Endothelial cell of umbilical vein (primary cell): ENCODE results near the gene ANKRD63.

Experiments
- CTCF ChIP-seq, 2 donors: IDR thresholded peaks; 1 replicate in 1 of 2; 2 replicates in 1 of 2; pipeline ENCODE4 v1.5.1; 2011; ENCODE audit warnings: low read length in 2 of 2, mild to moderate bottlenecking in 2 of 2, moderate library complexity in 2 of 2, control low read depth in 1 of 2, inconsistent platforms in 1 of 2, low read depth in 1 of 2; ENCODE audit not compliant: insufficient read depth in 1 of 2; ENCODE audit errors: extremely low read depth in 1 of 2
- GATA2 ChIP-seq: IDR thresholded peaks from 2 replicates; pipeline ENCODE4 v1.7.0; 2011; ENCODE audit warnings: low read depth, mild to moderate bottlenecking, moderate library complexity, mixed read lengths, low read length; ENCODE audit not compliant: insufficient read length, insufficient read depth
- MAX ChIP-seq: IDR thresholded peaks from 2 replicates; pipeline ENCODE4 v1.6.1; 2011; ENCODE audit not compliant: insufficient read depth, insufficient read length
- POLR2A ChIP-seq: IDR thresholded peaks from 2 replicates; pipeline ENCODE4 v1.6.1; 2012; ENCODE audit warnings: low read depth, mild to moderate bottlenecking, control low read depth, low read length

- TF ChIP-seq CTCF (IDR thresholded peaks at IDR 0.05; ENCODE audit: extremely low read depth in 1 of 2, insufficient read depth in 1 of 2, low read depth in 1 of 2, low read length in 2 of 2) (no peak), POLR2A (no peak), GATA2 (no peak), MAX (no peak)
Observed at GRCh38 chr15:40242601-40243000, 40.3 kb downstream of the ANKRD63 start.
